Spleen (tissue), 11 donors: Measurements from ENCODE around the gene GLB1L. TPM values are rescaled to one million over a fixed set of nuclear protein-coding genes. Genes with fewer than 3 reads are reported as not detected.

Experiments
- DNase-seq: peaks from one replicate; pipeline ENCODE4 v3.0.0-alpha.2; 2020
- H3K27ac ChIP-seq, 8 donors: fragments of 200-600 bp; sonication (generic) in 7 of 8; 1 replicate in 4 of 8; 2 replicates in 4 of 8; pipeline versions ENCODE4 v1.5.0 to v1.8.0; 2016 to 2021; ENCODE audit warnings: inconsistent platforms in 4 of 8, mild to moderate bottlenecking in 4 of 8, moderate library complexity in 1 of 8
- H3K27me3 ChIP-seq, 7 donors: fragments of 200-600 bp; sonication (generic) in 6 of 7; replicated peaks in 1 of 7; 1 replicate in 4 of 7; 2 replicates in 3 of 7; pipeline versions ENCODE4 v1.5.0 to v1.8.0; 2016 to 2021; ENCODE audit warnings: inconsistent platforms in 3 of 7, mild to moderate bottlenecking in 1 of 7
- H3K36me3 ChIP-seq, 6 donors: fragments of 200-600 bp; sonication (generic) in 5 of 6; 1 replicate in 4 of 6; 2 replicates in 2 of 6; pipeline versions ENCODE4 v1.5.0 to v1.8.0; 2016 to 2021; ENCODE audit warnings: inconsistent platforms in 2 of 6
- H3K4me1 ChIP-seq, 6 donors: fragments of 200-600 bp; sonication (generic) in 5 of 6; 1 replicate in 3 of 6; 2 replicates in 3 of 6; pipeline versions ENCODE4 v1.5.0 to v1.8.0; 2016 to 2021; ENCODE audit warnings: inconsistent platforms in 3 of 6
- H3K4me3 ChIP-seq, 8 donors: fragments of 200-600 bp; sonication (generic) in 7 of 8; 1 replicate in 4 of 8; 2 replicates in 4 of 8; pipeline versions ENCODE4 v1.5.0 to v1.8.0; 2016 to 2021; ENCODE audit warnings: inconsistent platforms in 4 of 8, mild to moderate bottlenecking in 4 of 8, moderate library complexity in 2 of 8
- H3K9me3 ChIP-seq, 8 donors: fragments of 200-600 bp; sonication (generic) in 7 of 8; 1 replicate in 4 of 8; 2 replicates in 4 of 8; pipeline versions ENCODE4 v1.5.0 to v1.8.0; 2016 to 2021; ENCODE audit warnings: inconsistent platforms in 4 of 8
- CTCF ChIP-seq, 11 experiments: fragments of 200-600 bp in 7 of 11; fragments of 450-650 bp in 4 of 11; sonication (generic) in 4 of 11; IDR thresholded peaks in 8 of 11; conservative IDR thresholded peaks in 3 of 11; 1 replicate in 7 of 11; 2 replicates in 4 of 11; pipeline versions ENCODE4 v1.4.0 to v1.8.0; 2016 to 2021; ENCODE audit warnings: antibody characterized with exemption in 11 of 11, inconsistent platforms in 4 of 11, mild to moderate bottlenecking in 1 of 11
- POLR2A ChIP-seq, 3 donors: fragments of 450-650 bp; IDR thresholded peaks; one replicate each; pipeline ENCODE4 v1.5.1; 2017; ENCODE audit warnings: antibody characterized with exemption in 3 of 3, mild to moderate bottlenecking in 1 of 3
- POLR2AphosphoS5 ChIP-seq, 3 donors: sonication (generic); formaldehyde crosslinking; IDR thresholded peaks; one replicate each; pipeline ENCODE4 v1.5.1; 2017; ENCODE audit warnings: antibody characterized with exemption in 3 of 3
- WGBS, 5 donors: extraction: QIAGEN DNeasy Blood & Tissue Kit in 3 of 5; methylation state at CpG; one replicate each; pipeline versions ENCODE4 v1.1.5 to v1.1.7; 2013 to 2018; 5-methylcytosine and 5-hydroxymethylcytosine counted together
- intact Hi-C: fragments of 100-400 bp; cut with DNase I; formaldehyde crosslinking; loops from one replicate; pipeline ENCODE4 v1.15.0; 2023; ENCODE audit warnings: low total_unique reads
- polyA plus RNA-seq, 3 donors: library from polyadenylated mRNA; stranded (reverse); fragments of 200-250 nt; gene quantifications; one replicate each; pipeline ENCODE4 v1.2.1, GENCODE V29; 2013
- total RNA-seq, 7 donors: library from RNA; depleted of rRNA in 3 of 7; stranded (reverse); fragments of >200 nt in 3 of 7; fragmentation: NEBNext Ultra II Directional in 4 of 7; extraction: Animal tissue kit (Norgen Biotek cat#: 25700) in 4 of 7; gene quantifications; one replicate each; pipeline versions ENCODE4 v1.1.0 to v1.2.1, GENCODE V29; 2016 to 2021
- donor health status: healthy with polysubstance abuse.
- donor health status: DM: no; HTN: no; CAD: no; lungs with moderate emphysema.
- donor health status: DM: no; HTN: no; CAD: no.
- donor health status: Bipolar disorder and iron deficiency.
- donor health status: healthy.
- donor health status: DM: no; HTN: no; CAD: no.
- donor health status: DM: yes; HTN: yes; CAD: no.

GLB1L gene
- total and polyA plus RNA-seq, 10 donors = 2.3 to 9.6 (median 7.5) TPM

- H3K36me3 ChIP-seq = peaks cover 0 to 33% (median 6%) of the 10 kb centered on the region in 6 donors
- TF ChIP-seq CTCF (IDR thresholded peaks at IDR 0.05 in 8 of 11, conservative IDR thresholded peaks at IDR 0.05 in 3 of 11) (no peak), POLR2A (IDR thresholded peaks at IDR 0.05) (no peak), POLR2AphosphoS5 (IDR thresholded peaks at IDR 0.05) (no peak)
- H3K4me1 ChIP-seq = peaks cover 39 to 68% (median 55%) of the 10 kb centered on the region in 6 donors
- H3K27ac ChIP-seq = peak overlapping the region; percentile 94 to 99 (median 97)
- intact Hi-C loops = no loop called here
- H3K4me3 ChIP-seq = peak overlapping the region; percentile 69 to 88 (median 76)
- no peaks in the 10 kb centered on the region for H3K9me3 ChIP-seq
- WGBS, 5 donors = 26 to 42% (median 34%) methylated on average over 6 of the region's 6 CpGs
- no peak for DNase-seq
- no peaks in the 10 kb centered on the region for H3K27me3 ChIP-seq
Observed at GRCh38 chr2:219244789-219245147, 476 bp downstream of the GLB1L start.

GRCh38 chr2:219243291-219243761 lies 1.9 kb downstream of the GLB1L start:
- H3K4me3 ChIP-seq = peak overlapping the region in 5 of 8 donors; percentile 3 to 57 (median 11)
- H3K9me3 ChIP-seq = no peaks in the 10 kb centered on the region
- TF ChIP-seq POLR2AphosphoS5 (IDR thresholded peaks at IDR 0.05) (peak; percentile 28 to 53 (median 50)), POLR2A (IDR thresholded peaks at IDR 0.05) (no peak), CTCF (IDR thresholded peaks at IDR 0.05 in 8 of 11, conservative IDR thresholded peaks at IDR 0.05 in 3 of 11) (no peak)
- H3K36me3 ChIP-seq = peaks cover 0 to 33% (median 3%) of the 10 kb centered on the region in 6 donors
- peak overlapping the region in 4 of 8 donors; percentile 47 to 63 (median 58) for H3K27ac ChIP-seq
- peaks cover 26 to 54% (median 40%) of the 10 kb centered on the region in 6 donors for H3K4me1 ChIP-seq
- WGBS, 5 donors = 44 to 68% (median 55%) methylated on average over 28 of the region's 28 CpGs
- intact Hi-C loops = no loop called here
- H3K27me3 ChIP-seq = no peaks in the 10 kb centered on the region
- no peak for DNase-seq

- Histone ChIP-seq H3K36me3 (peaks cover 0 to 84% (median 67%) of the 10 kb centered on the region in 6 donors), H3K4me1 (peaks cover 7 to 30% (median 16%) of the 10 kb centered on the region in 6 donors), H3K9me3 (no peaks in the 10 kb centered on the region), H3K27me3 (no peaks in the 10 kb centered on the region), H3K27ac (no peak overlapping the region), H3K4me3 (no peak overlapping the region)
- no peak for TF ChIP-seq CTCF (IDR thresholded peaks at IDR 0.05 in 8 of 11, conservative IDR thresholded peaks at IDR 0.05 in 3 of 11)
- TF ChIP-seq POLR2AphosphoS5 (IDR thresholded peaks at IDR 0.05) = no peak
- DNase-seq = no peak
- intact Hi-C loops = no loop called here
- WGBS, 5 donors = 81 to 96% (median 95%) methylated on average over 3 of the region's 3 CpGs
Observed at GRCh38 chr2:219234331-219234730, 10.9 kb downstream of the GLB1L start.

- TF ChIP-seq POLR2AphosphoS5 (IDR thresholded peaks at IDR 0.05) = no peak
- TF ChIP-seq POLR2A (IDR thresholded peaks at IDR 0.05) = no peak
- TF ChIP-seq CTCF (IDR thresholded peaks at IDR 0.05 in 8 of 11, conservative IDR thresholded peaks at IDR 0.05 in 3 of 11) = no peak
- H3K4me3 ChIP-seq = peak overlapping the region; percentile 56 to 79 (median 73)
- intact Hi-C loops = no loop called here
- WGBS, 5 donors = 0 to 1% (median 0%) methylated on average over 13 to 24 of the region's 24 CpGs
- H3K27me3 ChIP-seq = no peaks in the 10 kb centered on the region
- peak overlapping the region; percentile 88 to 99 (median 97) for H3K27ac ChIP-seq
- peaks cover 0 to 69% (median 48%) of the 10 kb centered on the region in 6 donors for H3K36me3 ChIP-seq
- DNase-seq = peak; percentile 92
- H3K4me1 ChIP-seq = peaks cover 18 to 68% (median 48%) of the 10 kb centered on the region in 6 donors
- H3K9me3 ChIP-seq = no peaks in the 10 kb centered on the region
Observed at GRCh38 chr2:219230059-219230540, 15.1 kb downstream of the GLB1L start.
